ENCODE results near the gene GAPDH.

DNA sequence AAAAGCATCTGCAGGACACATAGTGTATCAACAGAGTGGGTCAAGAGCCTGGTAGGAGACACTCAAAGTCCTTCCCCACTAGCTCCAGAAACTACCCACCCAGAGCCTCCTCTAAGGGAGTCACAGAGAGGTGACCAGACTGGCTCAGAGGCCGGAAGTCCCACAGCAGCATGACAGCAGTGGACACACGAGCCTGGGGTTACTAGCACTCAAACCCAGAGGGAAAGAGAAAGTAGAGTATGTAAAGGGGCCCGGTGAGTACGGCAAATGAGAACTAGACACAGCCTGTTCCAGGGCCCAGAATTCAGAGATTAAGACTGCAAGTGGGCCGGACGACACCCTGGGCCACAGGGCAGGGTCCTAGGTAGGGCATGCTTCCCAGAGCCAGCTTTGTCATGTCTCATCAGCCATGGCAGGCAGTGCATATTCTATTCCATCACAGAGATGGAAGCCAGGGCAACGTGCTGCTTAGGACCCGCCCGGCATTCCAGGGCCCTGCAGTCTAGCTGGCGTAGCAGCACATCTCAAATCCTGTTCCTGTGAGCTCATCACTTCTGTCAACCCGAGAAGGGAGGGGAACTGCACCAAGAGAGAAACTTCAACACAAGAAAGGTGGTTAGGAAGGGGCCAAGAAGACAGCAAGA lies 17.3 kb downstream of the GAPDH start:
- TF ChIP-seq BACH2 (CRISPR knock-in tag; IDR thresholded peaks at IDR 0.05; ENCODE audit: borderline replicate concordance) (no peak), RARB (CRISPR knock-in tag; IDR thresholded peaks at IDR 0.05) (no peak), ESRRG (CRISPR knock-in tag; IDR thresholded peaks at IDR 0.05) (no peak), ISL1 (CRISPR knock-in tag; IDR thresholded peaks at IDR 0.05) (no peak), ARNTL (CRISPR knock-in tag; IDR thresholded peaks at IDR 0.05; ENCODE audit: borderline replicate concordance, low read depth) (no peak)
- TF ChIP-seq, protein P1, sequence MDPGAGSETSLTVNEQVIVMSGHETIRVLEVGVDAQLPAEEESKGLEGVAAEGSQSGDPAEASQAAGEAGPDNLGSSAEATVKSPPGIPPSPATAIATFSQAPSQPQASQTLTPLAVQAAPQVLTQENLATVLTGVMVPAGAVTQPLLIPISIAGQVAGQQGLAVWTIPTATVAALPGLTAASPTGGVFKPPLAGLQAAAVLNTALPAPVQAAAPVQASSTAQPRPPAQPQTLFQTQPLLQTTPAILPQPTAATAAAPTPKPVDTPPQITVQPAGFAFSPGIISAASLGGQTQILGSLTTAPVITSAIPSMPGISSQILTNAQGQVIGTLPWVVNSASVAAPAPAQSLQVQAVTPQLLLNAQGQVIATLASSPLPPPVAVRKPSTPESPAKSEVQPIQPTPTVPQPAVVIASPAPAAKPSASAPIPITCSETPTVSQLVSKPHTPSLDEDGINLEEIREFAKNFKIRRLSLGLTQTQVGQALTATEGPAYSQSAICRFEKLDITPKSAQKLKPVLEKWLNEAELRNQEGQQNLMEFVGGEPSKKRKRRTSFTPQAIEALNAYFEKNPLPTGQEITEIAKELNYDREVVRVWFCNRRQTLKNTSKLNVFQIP (CRISPR knock-in tag; IDR thresholded peaks at IDR 0.05; ENCODE audit: borderline replicate concordance, low read depth) = no peak
- TF ChIP-seq, protein P2, sequence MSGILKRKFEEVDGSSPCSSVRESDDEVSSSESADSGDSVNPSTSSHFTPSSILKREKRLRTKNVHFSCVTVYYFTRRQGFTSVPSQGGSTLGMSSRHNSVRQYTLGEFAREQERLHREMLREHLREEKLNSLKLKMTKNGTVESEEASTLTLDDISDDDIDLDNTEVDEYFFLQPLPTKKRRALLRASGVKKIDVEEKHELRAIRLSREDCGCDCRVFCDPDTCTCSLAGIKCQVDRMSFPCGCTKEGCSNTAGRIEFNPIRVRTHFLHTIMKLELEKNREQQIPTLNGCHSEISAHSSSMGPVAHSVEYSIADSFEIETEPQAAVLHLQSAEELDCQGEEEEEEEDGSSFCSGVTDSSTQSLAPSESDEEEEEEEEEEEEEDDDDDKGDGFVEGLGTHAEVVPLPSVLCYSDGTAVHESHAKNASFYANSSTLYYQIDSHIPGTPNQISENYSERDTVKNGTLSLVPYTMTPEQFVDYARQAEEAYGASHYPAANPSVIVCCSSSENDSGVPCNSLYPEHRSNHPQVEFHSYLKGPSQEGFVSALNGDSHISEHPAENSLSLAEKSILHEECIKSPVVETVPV (CRISPR knock-in tag; IDR thresholded peaks at IDR 0.05) = no peak
- TF ChIP-seq, protein P3, sequence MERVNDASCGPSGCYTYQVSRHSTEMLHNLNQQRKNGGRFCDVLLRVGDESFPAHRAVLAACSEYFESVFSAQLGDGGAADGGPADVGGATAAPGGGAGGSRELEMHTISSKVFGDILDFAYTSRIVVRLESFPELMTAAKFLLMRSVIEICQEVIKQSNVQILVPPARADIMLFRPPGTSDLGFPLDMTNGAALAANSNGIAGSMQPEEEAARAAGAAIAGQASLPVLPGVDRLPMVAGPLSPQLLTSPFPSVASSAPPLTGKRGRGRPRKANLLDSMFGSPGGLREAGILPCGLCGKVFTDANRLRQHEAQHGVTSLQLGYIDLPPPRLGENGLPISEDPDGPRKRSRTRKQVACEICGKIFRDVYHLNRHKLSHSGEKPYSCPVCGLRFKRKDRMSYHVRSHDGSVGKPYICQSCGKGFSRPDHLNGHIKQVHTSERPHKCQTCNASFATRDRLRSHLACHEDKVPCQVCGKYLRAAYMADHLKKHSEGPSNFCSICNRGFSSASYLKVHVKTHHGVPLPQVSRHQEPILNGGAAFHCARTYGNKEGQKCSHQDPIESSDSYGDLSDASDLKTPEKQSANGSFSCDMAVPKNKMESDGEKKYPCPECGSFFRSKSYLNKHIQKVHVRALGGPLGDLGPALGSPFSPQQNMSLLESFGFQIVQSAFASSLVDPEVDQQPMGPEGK (CRISPR knock-in tag; IDR thresholded peaks at IDR 0.05; ENCODE audit: borderline replicate concordance) = no peak
